Measurements from ENCODE around the gene SCAF1. TPM values are rescaled to one million over a fixed set of nuclear protein-coding genes. Genes with fewer than 3 reads are reported as not detected.

SCAF1 gene
- total and polyA plus RNA-seq, 2 experiments from 2014 or later = 19.7 to 53.7 TPM

DNA sequence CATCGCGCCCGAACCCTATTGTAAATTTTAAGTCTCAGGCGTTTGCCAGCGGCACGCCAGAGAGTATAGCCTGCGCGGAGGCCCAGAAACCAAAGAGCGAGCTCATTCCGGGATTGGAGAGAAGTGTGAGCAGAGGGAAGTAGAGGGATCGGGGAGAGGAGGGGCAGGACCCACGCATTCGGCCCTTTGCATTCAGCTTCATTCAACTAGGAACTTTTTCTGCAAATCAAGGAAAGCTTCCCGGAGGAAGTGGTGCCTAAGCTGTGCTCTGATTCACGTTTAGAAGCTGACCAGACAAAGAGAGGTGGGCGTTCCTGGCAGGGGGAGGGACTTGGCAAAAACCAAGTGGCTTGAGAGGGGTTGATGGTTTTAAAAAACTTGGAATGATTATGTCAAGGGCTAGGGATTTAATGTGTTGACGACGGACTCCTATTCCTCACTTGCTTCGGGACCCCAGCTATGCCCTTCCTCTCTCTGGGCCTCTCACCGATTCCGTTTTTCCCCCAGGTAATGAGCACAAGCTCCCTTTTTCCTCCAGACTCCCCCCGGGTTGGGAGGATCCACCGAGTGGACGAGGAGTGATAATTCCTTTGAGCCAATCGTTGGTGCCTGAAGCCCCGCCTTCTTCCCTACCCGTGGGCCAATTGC is 34.3 kb downstream of the SCAF1 start:
- peaks cover 39% of the 10 kb centered on the region for H3K79me2 ChIP-seq (replicated peaks; ENCODE audit: insufficient read depth)
- DNase-seq (ENCODE audit: low spot score) = peak; percentile 94
- no peak overlapping the region for H2AFZ ChIP-seq

More for the DNA sequence above, 34.3 kb downstream of the SCAF1 start:
- Mint-ChIP-seq H3K4me3 (peak overlapping the region; percentile 91), H3K27ac (peak overlapping the region; percentile 100), H3K27me3 (ENCODE audit: insufficient read depth, low read depth, poor library complexity) (peaks cover 35% of the 10 kb centered on the region), H3K36me3 (ENCODE audit: low read depth) (peaks cover 25% of the 10 kb centered on the region), H3K4me1 (peaks cover 25% of the 10 kb centered on the region), H3K9me3 (no peaks in the 10 kb centered on the region; the same call in 1 of the 3 replicates)
- peak; percentile 9 for ATAC-seq
- TF ChIP-seq POLR2AphosphoS5 (IDR thresholded peaks at IDR 0.05; ENCODE audit: low read depth) = peak; percentile 99
- TF ChIP-seq EZH2 (IDR thresholded peaks at IDR 0.05; ENCODE audit: low read depth, unreplicated experiment) = no peak
- TF ChIP-seq ZNF331 (CRISPR knock-in tag; IDR thresholded peaks at IDR 0.05; ENCODE audit: low read depth) = no peak
- no peak for TF ChIP-seq CTCF (conservative IDR thresholded peaks at IDR 0.05; ENCODE audit: low read depth in 2 of 2)
- TF ChIP-seq, protein P1, sequence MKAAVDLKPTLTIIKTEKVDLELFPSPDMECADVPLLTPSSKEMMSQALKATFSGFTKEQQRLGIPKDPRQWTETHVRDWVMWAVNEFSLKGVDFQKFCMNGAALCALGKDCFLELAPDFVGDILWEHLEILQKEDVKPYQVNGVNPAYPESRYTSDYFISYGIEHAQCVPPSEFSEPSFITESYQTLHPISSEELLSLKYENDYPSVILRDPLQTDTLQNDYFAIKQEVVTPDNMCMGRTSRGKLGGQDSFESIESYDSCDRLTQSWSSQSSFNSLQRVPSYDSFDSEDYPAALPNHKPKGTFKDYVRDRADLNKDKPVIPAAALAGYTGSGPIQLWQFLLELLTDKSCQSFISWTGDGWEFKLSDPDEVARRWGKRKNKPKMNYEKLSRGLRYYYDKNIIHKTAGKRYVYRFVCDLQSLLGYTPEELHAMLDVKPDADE (IDR thresholded peaks at IDR 0.05) = peak; percentile 47; the same call in 1 of the 2 replicates
- no peak for TF ChIP-seq STAT1 (IDR thresholded peaks at IDR 0.05; ENCODE audit: unreplicated experiment)
- no peak for TF ChIP-seq ZNF462 (CRISPR knock-in tag; IDR thresholded peaks at IDR 0.05)
- TF ChIP-seq ZNF114 (CRISPR knock-in tag; IDR thresholded peaks at IDR 0.05) = no peak
- no peak for TF ChIP-seq JUNB (IDR thresholded peaks at IDR 0.05; ENCODE audit: unreplicated experiment)
- no peak for TF ChIP-seq NANOG (IDR thresholded peaks at IDR 0.05; ENCODE audit: borderline replicate concordance)
- no peak for TF ChIP-seq CREB1 (CRISPR knock-in tag; IDR thresholded peaks at IDR 0.05; ENCODE audit: low read depth)
- peak overlapping the region; percentile 54 for H3K4me3 ChIP-seq
- H3F3A ChIP-seq (replicated peaks; ENCODE audit: low read depth) = peaks cover 36% of the 10 kb centered on the region
- no peaks in the 10 kb centered on the region for H3K27me3 ChIP-seq (ENCODE audit: insufficient read depth)
- H4K20me1 ChIP-seq (replicated peaks; ENCODE audit: insufficient read depth) = peaks cover 18% of the 10 kb centered on the region
- H3K4me2 ChIP-seq = peak overlapping the region; percentile 71
- peaks cover 27% of the 10 kb centered on the region for H3K4me1 ChIP-seq (ENCODE audit: insufficient read depth)
- H3K27ac ChIP-seq (ENCODE audit: low read depth) = peak overlapping the region; percentile 98
- H3K9me2 ChIP-seq (ENCODE audit: insufficient read depth) = no peaks in the 10 kb centered on the region
- H3K36me3 ChIP-seq (ENCODE audit: insufficient read depth) = peaks cover 9% of the 10 kb centered on the region

Measured in GM23338 (cell line).